SK-N-MC (cell line): Measurements from ENCODE around the gene FBXL19.

Experiments used
- EZH2 ChIP-seq: fragments of 200-600 bp; sonication (generic); IDR thresholded peaks from one replicate; pipeline ENCODE4 v1.6.1; 2017; ENCODE audit warnings: antibody characterized with exemption
- FOXP2 ChIP-seq: optimal IDR thresholded peaks from 2 replicates; pipeline ENCODE3; 2011; ENCODE audit warnings: mild to moderate bottlenecking, moderate library complexity; ENCODE audit not compliant: insufficient read depth; ENCODE audit errors: extremely low read length, control extremely low read depth
- POLR2AphosphoS5 ChIP-seq: IDR thresholded peaks from 2 replicates; pipeline ENCODE4 v1.6.1; 2012; ENCODE audit warnings: mild to moderate bottlenecking, low read depth, low read length, borderline replicate concordance

- no peak for TF ChIP-seq EZH2
- peak; percentile 96 for TF ChIP-seq POLR2AphosphoS5
- peak; percentile 85 for TF ChIP-seq FOXP2
Observed at GRCh38 chr16:30874821-30875717, 48.3 kb upstream of the FBXL19 start.
